Measurements from ENCODE around the gene TMEM94.
"Not testable (repeated sequence)": the region's sequence is repeated elsewhere in the genome, so short reads cannot be mapped to it uniquely, and the experiment has no call there.

TMEM94 gene

DNA sequence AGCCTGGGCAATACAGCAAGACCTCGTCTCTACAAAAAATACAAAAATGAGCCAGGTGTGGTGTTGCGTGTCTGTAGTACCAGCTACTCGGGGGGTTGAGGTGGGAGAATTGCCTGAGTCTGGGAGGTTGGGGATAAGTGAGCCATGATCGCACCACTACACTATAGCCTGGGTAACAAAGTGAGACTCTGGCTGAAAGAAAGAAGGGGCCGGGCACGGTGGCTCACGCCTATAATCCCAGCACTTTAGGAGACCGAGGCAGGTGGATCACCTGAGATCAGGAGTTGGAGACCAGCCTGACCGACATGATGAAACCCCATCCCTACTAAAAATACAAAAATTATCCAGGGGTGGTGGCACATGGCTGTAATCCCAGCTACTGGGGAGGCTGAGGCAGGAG lies 40.4 kb upstream of the TMEM94 start:
- TF ChIP-seq CTCF (conservative IDR thresholded peaks at IDR 0.05): no peak
- no peak for TF ChIP-seq ZFX (IDR thresholded peaks at IDR 0.05)
- no peak overlapping the region for H3K27ac ChIP-seq

DNA sequence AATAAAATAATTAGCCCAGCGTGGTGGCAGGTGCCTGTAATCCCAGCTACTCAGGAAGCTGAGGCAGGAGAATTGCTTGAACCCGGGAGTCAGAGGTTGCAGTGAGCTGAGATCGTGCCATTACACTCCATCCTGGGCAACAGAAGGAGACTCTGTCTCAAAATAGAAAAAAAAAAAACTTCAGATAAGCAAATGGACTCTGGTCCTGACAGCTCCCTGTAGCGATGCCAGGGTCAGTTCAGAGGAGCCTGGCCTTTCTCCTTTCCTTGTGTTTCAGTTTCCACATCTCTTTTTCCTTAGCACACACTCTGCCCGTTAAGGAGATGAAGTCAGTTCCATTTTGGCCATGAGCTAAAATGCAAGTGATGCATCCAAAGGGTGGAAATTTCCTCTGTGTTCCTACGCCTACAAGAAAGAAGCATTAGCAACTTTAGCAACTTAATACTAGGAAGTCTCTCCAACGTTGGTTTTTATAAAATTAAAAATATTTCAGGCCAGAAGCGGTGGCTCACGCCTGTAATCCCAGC lies 39.3 kb upstream of the TMEM94 start:
- no peak overlapping the region for H3K27ac ChIP-seq
- TF ChIP-seq CTCF (conservative IDR thresholded peaks at IDR 0.05): no peak
- TF ChIP-seq ZFX (IDR thresholded peaks at IDR 0.05): no peak

DNA sequence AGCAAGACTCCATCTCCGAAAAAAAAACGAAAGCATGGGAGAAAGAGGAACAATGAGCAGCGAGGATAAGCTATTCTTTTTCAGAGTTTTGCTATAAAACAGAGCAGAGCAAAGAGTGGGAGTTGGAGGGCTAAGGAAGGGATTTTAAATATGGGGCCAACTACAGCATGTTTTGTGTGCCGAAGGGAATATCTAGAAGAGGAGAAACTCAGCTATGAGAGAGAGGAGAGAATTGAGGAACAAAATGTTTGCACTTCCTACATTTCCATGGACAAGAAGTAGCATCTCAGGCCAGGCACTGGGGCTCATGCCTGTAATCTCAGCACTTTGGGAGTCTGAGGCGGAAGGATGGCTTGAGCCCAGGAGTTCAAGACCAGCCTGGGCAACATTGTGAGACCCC lies 37.9 kb upstream of the TMEM94 start:
- H3K27ac ChIP-seq: no peak overlapping the region
- TF ChIP-seq CTCF (conservative IDR thresholded peaks at IDR 0.05): no peak
- TF ChIP-seq ZFX (IDR thresholded peaks at IDR 0.05): no peak

- H3K27ac ChIP-seq: no peak overlapping the region
- no peak for TF ChIP-seq CTCF (conservative IDR thresholded peaks at IDR 0.05)
- TF ChIP-seq ZFX (IDR thresholded peaks at IDR 0.05): no peak
Measured at GRCh38 chr17:75428543-75429469, 27.6 kb upstream of the TMEM94 start.

GRCh38 chr17:75430159-75430974 lies 26.1 kb upstream of the TMEM94 start:
- no peak for TF ChIP-seq ZFX (IDR thresholded peaks at IDR 0.05)

GRCh38 chr17:75433218-75433783 lies 23.1 kb upstream of the TMEM94 start:
- no peak overlapping the region for H3K27ac ChIP-seq
- TF ChIP-seq ZFX (IDR thresholded peaks at IDR 0.05) (no peak), CTCF (conservative IDR thresholded peaks at IDR 0.05) (no peak)

More at GRCh38 chr17:75430159-75430974, 26.1 kb upstream of the TMEM94 start:
- no peak overlapping the region for H3K27ac ChIP-seq

GRCh38 chr17:75434433-75434832 lies 22.0 kb upstream of the TMEM94 start:
- H3K27ac ChIP-seq: not testable (repeated sequence)

DNA sequence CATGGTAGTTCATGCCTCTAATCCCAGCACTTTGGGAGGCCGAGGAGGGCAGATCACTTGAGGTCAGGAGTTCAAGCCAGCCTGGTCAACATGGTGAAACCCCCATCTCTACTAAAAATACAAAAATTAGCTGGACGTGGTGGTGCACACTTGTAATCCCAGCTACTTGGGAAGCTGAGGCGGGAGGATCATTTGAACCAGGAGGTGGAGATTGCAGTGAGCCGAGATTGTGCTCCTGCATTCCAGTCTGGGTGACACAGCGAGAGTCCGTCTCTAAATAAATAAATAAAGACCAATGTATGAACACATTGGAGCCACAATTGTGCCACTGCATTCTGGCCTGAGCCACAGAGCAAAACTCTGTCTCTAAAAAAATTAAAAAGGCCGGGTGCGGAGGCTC lies 19.0 kb upstream of the TMEM94 start:
- not testable (repeated sequence) for H3K27ac ChIP-seq

Data from C4-2B (cell line).